HG02798 (cell line): ENCODE measurements around the gene ADAMTS8.
A peak's percentile ranks its signal among the peaks of the same experiment; 100 is the strongest.

Experiments
- ATAC-seq: cut with Tn5 transposase; IDR thresholded peaks from one replicate; pipeline ENCODE4 v1.9.1; 2021; ENCODE audit warnings: mild to moderate bottlenecking; ENCODE audit not compliant: unreplicated experiment, poor library complexity

ADAMTS8 gene, protein sequence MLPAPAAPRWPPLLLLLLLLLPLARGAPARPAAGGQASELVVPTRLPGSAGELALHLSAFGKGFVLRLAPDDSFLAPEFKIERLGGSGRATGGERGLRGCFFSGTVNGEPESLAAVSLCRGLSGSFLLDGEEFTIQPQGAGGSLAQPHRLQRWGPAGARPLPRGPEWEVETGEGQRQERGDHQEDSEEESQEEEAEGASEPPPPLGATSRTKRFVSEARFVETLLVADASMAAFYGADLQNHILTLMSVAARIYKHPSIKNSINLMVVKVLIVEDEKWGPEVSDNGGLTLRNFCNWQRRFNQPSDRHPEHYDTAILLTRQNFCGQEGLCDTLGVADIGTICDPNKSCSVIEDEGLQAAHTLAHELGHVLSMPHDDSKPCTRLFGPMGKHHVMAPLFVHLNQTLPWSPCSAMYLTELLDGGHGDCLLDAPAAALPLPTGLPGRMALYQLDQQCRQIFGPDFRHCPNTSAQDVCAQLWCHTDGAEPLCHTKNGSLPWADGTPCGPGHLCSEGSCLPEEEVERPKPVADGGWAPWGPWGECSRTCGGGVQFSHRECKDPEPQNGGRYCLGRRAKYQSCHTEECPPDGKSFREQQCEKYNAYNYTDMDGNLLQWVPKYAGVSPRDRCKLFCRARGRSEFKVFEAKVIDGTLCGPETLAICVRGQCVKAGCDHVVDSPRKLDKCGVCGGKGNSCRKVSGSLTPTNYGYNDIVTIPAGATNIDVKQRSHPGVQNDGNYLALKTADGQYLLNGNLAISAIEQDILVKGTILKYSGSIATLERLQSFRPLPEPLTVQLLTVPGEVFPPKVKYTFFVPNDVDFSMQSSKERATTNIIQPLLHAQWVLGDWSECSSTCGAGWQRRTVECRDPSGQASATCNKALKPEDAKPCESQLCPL

DNA sequence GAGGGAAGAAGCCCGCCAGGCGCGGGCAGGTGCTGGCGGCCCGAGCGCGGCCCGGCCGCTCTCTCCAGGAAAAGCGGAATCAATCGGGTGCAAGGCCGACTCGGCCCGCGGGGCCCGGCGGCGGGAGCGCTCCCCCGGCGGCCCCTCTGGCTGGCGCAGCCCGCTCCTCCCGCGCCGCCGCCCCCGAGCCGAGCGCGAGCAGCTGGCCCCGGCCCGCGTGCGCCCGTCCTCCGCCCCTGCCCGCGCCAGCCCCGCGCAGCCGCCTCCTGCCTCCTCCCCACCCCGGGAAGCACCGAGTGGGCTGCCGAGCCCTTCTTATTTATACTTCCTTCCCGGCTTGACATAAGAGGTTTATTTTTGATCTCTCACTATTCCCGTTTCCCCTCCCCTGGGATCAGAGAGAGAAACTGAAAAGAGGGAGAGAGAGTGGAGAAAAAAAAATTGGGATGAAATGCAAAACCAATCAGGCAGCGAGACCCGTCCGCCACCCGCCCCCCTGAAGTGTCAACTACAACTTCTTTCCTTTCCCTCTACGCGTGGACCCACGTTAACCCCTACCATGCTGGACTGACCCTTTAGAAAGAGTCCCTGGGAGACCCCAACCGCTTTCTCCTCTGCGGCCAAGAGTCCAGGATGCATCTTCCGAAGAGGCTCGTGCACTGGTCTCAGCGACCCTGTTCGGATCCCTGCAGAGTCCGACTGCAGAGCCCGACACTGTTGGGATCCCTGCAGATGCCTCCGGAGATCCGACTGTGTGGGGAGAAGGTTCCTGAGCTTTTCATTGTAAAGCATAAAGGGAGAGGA is at the start of gene ADAMTS8:
TSS of gene ADAMTS8 (minus strand) at position 294 of the 804 bp plus-strand sequence. CDS start 323 bp downstream, outside the sequence.
- ATAC-seq = no peak

DNA sequence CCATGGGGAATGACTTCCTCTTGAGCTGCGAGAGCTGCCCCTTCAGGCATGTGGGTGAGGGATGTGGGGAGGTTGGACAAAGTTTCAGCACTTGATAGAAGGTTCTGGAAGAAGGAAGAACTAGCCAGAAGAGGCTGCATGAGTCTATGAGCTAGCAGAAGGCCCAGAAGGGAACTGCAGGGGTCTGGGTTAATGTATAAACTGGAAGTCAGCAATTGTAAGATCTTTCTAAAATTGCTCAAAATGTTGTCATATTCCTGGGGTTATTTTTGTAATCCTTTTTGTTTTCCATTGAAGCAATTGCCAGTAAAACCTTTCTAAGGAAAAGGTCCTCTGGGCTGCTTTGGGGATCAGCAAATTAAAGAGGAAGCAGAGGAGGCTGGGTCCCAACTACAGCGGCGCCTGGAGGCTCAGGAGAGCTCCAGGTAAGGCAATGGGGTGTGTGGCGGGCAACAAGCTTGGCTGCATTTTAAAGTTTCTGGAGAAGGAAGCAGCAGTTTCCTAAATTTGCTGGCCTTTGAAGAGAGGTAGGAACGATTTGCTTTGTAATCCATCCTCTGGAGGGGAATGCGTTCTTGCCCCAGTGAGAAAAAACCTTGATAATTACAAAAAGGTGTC is 49.3 kb upstream of the ADAMTS8 start:
- ATAC-seq = no peak

DNA sequence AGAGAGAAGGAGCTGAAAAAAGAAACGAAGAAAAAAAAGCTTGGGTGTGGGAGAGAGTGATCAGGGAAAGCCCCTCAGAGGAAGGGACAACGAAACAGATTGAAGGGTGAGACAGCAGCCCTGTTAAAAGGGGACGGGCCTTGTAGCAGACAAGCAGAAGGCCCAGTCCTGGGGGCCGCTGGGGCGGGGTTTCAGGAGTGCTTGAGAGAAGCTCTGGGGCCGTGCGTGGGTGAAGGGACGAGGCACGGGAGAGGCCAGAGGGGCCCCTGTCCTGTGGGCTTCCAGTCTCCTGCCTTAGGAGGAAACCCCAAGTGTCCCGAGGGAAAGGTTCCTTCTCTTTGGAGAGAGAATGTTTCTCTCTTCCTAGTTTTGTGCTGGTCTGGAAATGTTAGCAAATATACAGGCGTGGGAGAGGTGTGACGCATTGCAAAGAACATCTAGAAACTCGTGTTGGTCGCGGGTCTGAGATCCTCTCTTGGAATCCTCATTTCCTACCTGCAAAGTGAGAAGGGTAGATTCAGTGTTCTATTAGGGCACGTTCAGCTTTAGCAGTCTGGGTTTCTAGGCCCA is 48.6 kb upstream of the ADAMTS8 start:
- peak; percentile 35 for ATAC-seq

DNA sequence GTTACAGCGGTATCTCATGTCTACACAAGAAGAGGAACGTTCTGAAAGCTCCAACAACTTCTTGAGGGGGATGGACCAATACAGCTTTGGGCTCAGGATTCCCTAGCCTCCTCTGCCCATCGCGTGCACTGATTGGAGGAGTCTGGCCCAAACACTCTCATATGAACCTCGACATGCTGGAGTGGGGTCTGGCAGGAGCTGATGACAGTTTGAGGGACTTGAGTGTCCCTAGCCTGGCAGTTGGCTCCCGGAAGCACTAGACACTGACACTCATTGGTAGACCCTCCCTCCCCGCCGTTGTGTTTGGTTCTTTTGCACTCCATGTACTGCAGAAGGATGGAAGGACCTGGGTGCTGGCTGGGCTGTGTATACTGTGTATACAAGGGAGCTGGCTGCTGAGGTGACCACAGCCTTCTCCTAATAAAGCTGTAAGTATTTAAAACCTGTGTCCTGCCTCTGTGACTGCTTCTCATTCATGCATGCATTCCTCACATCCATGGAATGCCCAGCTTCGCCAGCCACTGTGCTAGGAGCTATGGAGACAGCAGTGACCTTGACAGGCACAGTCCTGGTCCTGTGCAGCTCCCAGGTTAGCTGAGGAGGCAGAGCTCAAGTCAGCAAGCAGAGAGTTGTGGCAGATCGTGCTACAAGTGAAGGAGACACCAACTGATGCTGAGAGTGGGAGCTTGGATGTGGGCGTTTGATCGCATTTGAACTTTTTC is 48.0 kb upstream of the ADAMTS8 start:
- ATAC-seq = peak; percentile 18

DNA sequence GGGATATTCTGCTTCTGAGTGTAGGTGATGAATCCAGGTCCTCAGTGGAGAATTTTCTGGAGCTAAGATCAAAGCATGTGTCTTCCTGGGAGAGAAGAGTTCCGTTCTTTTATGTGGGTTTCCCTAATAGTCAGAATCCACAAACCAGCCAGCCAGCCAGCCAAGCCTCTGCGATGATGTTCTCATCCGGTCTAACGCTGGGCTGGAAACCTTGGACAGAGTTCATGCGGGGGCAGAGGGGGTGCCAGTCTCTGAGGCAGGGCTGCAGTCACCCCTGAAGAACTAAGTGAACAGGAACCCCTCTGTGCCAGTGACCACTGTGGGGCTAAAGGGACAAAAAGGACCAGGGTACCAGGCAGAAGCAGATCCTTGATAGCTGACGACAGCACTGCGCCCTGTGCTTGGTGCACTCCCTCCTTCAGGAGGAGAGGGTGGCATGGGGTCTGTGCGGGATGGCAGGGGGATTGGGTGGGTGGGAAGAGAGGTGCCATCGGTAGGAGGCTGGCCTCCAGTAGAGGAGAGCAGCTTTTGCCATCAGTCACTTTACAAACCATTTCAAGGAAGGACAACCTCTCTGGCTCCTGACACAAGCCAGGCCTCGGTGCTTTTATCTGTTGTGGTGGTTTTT is 47.1 kb upstream of the ADAMTS8 start:
- ATAC-seq = no peak

DNA sequence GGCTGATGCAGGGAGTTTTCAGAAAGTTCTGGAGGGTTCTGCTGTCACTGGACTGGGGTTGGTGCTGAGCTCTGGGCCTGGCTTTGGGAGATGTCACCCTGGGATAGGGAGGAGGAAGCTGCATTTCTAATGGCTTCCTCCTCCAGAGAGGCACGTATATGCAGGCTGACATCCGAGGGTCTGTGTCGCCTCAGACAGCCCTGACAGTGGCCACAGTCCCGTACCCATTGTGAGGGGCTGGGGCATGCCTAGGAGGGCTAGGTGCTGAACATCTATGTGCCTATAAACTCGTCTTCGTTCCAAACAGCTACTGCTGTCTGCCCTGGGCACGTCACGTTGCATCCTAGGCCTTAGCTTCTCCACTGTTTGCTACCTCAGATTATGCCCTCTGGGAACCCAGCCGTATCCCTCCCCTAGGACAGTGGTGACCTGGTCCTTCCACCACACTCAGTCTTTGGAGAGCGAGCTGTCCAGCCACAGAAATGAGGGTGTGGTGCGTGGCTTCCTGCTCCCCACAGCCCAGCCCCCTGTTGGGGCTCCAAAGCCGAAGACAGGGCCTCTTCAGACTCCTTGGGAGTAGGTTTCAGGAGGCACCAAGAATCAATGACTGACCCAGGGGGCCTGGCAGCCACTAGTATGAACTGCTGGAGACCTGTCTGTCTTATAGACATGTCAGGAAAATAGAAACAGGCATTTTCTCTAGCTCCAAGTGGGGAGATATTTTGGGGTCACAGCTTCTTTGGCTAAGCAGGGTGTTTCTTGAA is 46.4 kb upstream of the ADAMTS8 start:
- ATAC-seq = no peak

DNA sequence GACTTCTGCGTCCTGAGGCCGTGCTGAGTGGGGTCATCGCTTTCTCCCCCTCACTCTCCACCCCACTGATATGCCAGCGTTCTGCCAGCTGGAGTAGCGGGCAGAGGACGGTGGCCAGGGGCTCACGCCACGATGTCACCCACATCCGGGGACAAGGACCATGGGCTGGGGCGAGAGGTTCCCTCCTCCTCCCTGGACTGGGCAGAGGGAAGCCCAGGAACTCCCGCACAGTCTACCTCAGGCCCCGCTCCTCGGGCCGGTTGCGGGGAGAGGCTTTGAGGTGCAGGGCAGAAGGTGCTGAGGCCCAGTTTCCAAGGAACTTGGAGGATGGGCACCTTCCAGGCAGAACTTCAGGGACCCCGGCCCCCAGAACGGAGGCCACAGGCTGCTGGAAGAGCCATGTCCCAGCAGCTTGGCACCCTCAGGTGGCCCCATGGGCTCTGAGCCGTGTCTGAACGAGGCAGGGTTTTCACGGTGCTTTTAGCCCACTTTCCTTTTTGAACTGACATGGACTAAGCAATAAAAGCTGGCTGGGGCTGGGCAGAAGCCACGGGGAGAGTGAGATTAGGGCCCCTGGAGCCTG is 45.5 kb upstream of the ADAMTS8 start:
- ATAC-seq = no peak

DNA sequence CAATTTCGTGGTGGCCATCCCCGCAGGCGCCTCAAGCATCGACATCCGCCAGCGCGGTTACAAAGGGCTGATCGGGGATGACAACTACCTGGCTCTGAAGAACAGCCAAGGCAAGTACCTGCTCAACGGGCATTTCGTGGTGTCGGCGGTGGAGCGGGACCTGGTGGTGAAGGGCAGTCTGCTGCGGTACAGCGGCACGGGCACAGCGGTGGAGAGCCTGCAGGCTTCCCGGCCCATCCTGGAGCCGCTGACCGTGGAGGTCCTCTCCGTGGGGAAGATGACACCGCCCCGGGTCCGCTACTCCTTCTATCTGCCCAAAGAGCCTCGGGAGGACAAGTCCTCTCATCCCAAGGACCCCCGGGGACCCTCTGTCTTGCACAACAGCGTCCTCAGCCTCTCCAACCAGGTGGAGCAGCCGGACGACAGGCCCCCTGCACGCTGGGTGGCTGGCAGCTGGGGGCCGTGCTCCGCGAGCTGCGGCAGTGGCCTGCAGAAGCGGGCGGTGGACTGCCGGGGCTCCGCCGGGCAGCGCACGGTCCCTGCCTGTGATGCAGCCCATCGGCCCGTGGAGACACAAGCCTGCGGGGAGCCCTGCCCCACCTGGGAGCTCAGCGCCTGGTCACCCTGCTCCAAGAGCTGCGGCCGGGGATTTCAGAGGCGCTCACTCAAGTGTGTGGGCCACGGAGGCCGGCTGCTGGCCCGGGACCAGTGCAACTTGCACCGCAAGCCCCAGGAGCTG is 44.8 kb upstream of the ADAMTS8 start:
- no peak for ATAC-seq

DNA sequence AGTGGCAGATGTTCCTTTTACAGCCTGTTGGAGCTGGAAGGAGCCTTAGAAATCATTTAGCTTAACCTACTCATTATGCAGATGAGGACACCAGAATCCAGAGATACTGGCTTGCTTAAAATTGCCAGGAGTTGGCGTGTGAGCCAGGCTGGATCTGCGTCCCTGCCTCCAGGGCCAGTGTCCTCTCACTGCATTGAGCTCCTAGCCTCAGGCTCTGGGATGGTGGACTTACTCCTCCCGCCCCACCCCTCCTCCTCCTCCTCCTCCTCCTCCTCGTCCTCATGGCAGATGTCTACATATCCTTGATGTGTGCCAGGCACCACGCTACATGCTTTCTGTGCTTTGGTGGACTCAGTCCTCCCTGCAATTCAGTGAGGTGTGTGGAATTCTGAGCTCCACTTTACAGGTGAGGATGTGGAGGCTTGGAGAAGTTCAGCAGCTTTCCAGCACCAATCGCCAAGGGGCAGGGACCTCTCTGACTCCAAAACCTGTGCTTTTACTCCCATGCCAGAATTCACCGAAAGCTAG is 44.1 kb upstream of the ADAMTS8 start:
- ATAC-seq = no peak

DNA sequence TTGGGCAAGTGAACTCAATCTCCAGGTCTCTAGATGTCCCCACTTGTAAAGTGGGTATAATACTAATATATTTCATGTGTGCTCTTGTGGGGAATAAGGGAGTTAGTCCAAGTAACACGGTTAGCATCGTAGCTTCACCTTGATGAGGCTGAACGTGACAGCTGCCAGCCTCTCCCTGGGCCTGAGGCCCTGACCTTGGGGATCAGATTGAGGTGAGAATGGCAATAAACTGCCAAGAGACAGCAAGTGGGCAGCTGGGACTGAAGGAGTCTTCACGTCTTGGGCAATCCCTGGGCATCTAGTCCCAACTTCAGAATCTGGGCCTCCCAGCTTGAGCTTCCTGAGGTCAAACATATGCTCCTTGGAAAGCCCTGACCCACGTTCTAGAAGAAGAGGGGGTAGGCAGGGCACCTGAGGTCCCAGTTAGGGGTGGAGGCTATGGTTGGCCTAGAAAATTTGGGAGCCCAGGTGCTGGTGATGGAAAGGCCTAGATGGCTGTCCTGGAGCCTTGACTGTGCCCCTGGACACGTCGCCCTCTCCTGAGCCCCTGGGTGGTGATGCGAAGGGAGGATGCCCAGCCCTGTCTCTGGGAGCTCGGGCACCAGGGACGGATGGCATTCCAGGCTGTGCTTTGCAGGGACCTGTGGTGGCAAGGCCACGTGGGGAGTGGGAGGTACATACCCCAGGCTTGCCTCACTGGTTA is 43.5 kb upstream of the ADAMTS8 start:
- ATAC-seq = no peak

DNA sequence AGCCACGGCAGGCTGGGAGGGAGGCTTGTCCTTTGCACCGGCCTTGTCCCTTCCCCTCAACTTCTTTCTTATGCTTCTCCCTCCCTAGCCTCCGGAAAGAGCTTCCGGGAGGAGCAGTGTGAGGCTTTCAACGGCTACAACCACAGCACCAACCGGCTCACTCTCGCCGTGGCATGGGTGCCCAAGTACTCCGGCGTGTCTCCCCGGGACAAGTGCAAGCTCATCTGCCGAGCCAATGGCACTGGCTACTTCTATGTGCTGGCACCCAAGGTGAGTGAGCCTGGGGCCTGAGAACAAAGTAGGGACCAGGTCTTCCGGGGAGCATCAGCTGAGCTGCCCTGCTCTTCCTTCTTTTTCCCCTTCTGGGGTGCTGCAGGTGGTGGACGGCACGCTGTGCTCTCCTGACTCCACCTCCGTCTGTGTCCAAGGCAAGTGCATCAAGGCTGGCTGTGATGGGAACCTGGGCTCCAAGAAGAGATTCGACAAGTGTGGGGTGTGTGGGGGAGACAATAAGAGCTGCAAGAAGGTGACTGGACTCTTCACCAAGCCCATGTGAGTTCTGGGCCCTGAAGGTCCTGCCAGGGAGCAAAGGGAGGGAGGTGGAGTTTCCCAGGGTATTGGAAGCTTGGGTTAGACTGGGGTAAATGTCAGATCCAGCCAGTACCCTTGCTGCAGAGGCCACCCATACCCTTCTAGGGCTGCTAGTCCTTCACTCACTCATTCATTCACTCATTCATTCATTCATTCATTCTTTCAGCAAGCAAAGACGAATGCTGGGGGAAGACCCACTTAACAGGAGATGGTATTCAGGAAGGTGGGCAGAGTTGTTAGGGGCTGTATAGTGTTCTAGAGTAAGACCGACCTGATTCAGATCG is 42.7 kb upstream of the ADAMTS8 start:
- ATAC-seq = no peak

DNA sequence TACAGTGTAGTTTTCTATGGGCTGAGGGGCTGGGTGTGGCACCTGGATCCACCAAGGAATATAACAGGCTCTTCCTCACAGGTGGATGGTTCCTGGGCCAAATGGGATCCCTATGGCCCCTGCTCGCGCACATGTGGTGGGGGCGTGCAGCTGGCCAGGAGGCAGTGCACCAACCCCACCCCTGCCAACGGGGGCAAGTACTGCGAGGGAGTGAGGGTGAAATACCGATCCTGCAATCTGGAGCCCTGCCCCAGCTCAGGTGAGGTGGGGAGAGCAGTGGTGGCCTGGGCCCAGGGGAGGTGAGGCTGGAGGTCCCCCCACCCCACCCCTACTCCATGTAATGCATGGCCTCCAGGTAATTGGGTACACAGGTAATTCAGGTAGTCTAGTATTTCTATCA is 40.8 kb upstream of the ADAMTS8 start:
- ATAC-seq = no peak

DNA sequence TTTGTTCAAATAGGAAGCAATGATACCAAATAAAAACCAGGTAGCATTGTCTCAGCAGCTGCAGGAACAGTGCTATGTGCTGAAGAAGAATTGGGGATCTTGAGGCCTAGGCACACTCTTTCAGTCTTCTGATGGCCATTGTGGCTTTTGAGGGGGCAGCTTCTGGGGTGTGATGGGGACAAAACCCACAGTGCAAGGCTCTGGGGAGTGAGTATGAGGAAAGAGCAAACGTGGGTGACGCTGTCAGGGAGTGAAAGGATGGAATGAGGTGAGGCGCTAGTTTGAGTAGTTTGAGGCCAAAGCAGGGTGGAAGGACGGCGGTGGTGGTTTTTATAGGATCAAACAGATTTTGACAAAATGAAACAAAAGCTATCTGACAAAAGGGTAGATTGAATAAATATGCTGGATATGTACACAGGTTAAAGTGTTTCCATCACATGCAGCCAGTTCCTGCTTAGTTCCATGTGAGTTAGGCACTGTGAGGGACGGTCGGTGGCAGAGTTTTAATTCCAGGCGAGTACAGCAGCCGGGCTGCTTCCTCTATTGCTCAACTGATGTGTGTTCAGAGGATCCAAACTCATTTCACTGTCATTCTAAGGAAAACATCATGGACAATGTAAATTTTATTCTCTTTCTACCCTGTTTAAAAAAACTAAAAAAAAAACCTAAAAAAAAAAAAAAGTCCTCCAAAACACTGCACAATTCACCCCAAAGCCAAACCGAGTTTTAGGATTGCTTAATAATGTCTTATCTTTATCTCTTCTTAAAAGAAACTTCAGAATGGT is 38.9 kb upstream of the ADAMTS8 start:
- ATAC-seq = no peak

DNA sequence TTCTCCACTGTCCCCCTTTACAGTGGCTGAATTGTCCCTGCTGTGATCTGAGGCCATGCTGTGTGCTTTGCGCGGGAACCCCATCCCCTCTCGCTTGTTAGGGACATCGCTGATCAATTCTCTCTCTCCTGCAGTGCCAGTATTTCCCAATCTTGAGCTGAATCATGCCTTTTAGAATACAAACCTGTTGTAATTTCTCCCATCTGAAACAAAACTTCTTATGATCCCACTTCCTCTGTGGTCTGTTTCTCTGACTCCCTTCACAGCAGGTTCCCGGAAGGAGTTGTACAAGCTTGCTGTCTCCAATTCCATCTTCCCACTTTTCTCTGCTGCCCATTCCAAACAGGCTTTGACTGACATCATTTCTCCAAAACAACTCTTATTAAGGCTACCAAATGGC is 36.9 kb upstream of the ADAMTS8 start:
- ATAC-seq = no peak
